ENCODE data around the gene AARS2. TPM values are rescaled to one million over a fixed set of nuclear protein-coding genes. Genes with fewer than 3 reads are reported as not detected.

The AARS2 gene
- total and polyA plus RNA-seq, 9 of the 15 experiments (the other 6 are each of a cell fraction or from before 2014, with no cell fraction given): 0.97 to 34.0 (median 18.3) TPM

DNA sequence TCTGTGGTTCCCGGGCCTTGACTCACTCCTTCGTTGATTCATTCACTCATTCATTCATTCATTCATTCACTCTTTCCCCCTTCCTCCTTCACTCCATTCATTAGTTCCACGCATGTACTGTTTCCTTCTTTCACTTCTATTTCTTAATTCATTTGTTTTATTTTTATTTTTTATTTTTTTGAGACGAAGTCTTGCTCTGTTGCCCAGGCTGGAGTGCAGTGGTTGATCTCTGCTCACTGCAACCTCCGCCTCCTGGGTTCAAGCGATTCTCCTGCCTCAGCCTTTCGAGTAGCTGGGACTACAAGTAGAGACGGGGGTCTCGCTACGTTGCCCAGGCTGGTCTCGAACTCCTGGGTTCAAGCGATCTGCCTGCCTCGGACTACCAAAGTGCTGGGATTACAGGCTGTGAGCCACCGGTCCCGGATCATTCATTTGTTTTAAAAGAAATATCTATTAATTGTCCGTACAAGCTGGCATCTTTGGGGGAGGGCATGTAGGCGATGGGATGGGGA is 47.4 kb downstream of the AARS2 start (continued):
- TF ChIP-seq, protein P1, sequence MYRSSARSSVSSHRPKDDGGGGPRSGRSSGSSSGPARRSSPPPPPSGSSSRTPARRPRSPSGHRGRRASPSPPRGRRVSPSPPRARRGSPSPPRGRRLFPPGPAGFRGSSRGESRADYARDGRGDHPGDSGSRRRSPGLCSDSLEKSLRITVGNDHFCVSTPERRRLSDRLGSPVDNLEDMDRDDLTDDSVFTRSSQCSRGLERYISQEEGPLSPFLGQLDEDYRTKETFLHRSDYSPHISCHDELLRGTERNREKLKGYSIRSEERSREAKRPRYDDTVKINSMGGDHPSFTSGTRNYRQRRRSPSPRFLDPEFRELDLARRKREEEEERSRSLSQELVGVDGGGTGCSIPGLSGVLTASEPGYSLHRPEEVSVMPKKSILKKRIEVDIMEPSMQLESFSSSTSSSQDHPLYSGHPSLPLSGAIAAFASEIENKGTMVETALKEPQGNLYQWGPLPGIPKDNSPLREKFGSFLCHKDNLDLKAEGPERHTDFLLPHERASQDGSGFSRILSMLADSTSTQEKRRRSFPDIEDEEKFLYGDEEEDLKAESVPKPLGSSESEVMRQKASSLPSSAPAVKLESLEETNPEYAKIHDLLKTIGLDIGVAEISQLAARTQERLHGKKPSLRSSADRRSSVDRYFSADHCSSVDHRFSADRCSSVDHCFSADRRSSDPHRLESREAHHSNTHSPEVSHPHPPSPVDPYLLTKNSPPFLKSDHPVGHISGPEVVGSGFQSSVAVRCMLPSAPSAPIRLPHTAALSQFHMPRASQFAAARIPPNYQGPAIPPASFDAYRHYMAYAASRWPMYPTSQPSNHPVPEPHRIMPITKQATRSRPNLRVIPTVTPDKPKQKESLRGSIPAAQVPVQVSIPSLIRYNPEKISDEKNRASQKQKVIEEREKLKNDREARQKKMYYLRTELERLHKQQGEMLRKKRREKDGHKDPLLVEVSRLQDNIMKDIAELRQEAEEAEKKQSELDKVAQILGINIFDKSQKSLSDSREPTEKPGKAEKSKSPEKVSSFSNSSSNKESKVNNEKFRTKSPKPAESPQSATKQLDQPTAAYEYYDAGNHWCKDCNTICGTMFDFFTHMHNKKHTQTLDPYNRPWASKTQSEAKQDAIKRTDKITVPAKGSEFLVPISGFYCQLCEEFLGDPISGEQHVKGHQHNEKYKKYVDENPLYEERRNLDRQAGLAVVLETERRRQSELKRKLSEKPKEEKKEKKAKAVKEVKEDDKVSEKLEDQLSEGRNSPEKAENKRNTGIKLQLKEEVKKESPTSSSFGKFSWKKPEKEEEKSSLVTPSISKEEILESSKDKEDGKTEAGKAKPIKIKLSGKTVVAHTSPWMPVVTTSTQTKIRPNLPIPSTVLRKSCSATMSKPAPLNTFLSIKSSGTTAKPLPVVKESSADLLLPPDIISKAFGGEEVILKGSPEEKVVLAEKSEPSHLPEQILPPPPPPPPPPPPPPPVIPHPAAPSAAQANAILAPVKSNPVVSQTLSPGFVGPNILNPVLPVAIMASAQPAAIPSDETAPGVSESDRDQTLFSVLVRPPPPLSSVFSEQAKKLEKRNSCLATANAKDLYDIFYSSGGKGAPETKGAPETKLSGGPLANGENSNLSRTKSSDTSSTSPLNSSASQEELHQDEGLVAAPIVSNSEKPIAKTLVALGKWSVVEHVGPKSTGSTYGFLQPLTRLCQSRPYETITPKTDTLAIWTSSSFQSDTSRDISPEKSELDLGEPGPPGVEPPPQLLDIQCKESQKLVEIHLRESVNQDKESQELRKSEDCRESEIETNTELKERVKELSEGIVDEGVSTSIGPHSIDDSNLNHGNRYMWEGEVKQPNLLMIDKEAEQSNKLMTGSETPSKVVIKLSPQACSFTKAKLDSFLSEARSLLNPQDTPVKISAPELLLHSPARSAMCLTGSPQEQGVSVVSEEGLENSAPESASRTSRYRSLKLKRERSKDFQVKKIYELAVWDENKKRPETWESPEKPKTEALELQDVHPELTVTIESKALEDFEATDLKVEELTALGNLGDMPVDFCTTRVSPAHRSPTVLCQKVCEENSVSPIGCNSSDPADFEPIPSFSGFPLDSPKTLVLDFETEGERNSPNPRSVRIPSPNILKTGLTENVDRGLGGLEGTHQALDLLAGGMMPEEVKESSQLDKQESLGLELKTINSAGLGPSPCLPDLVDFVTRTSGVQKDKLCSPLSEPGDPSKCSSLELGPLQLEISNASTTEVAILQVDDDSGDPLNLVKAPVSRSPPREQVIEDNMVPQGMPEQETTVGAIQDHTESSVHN (IDR thresholded peaks at IDR 0.05; ENCODE audit: borderline replicate concordance in 1 of 2, low read depth in 1 of 2): peak in 1 of 2 experiments; percentile 77; a peak in 2 of 4 replicates
- TF ChIP-seq HIVEP1 (CRISPR knock-in tag; IDR thresholded peaks at IDR 0.05) (no peak), TFAM (CRISPR knock-in tag; conservative IDR thresholded peaks at IDR 0.05) (no peak), CBX3 (IDR thresholded peaks at IDR 0.05; ENCODE audit: borderline replicate concordance in 1 of 2, low read length in 2 of 2) (peak in 1 of 2 experiments; percentile 8; a peak in 1 of 3 replicates), SP2 (IDR thresholded peaks at IDR 0.05; ENCODE audit: extremely low read depth, low read depth, low read length, poor library complexity, severe bottlenecking) (no peak), ARNT (IDR thresholded peaks at IDR 0.05) (peak; percentile 49 to 64; a peak in 2 of 4 replicates), MBD2 (IDR thresholded peaks at IDR 0.05; ENCODE audit: borderline replicate concordance, low read depth) (no peak)
- TF ChIP-seq, protein P2, sequence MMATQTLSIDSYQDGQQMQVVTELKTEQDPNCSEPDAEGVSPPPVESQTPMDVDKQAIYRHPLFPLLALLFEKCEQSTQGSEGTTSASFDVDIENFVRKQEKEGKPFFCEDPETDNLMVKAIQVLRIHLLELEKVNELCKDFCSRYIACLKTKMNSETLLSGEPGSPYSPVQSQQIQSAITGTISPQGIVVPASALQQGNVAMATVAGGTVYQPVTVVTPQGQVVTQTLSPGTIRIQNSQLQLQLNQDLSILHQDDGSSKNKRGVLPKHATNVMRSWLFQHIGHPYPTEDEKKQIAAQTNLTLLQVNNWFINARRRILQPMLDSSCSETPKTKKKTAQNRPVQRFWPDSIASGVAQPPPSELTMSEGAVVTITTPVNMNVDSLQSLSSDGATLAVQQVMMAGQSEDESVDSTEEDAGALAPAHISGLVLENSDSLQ (IDR thresholded peaks at IDR 0.05): peak; percentile 27; the same call in 1 of the 2 replicates
- TF ChIP-seq, protein P3, sequence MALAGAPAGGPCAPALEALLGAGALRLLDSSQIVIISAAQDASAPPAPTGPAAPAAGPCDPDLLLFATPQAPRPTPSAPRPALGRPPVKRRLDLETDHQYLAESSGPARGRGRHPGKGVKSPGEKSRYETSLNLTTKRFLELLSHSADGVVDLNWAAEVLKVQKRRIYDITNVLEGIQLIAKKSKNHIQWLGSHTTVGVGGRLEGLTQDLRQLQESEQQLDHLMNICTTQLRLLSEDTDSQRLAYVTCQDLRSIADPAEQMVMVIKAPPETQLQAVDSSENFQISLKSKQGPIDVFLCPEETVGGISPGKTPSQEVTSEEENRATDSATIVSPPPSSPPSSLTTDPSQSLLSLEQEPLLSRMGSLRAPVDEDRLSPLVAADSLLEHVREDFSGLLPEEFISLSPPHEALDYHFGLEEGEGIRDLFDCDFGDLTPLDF (CRISPR knock-in tag; IDR thresholded peaks at IDR 0.05): no peak
